ENCODE data around the gene CHFR.

CHFR gene

GRCh38 chr12:132834181-132834711 is 53.2 kb downstream of the CHFR start:
- H3K27ac ChIP-seq (ENCODE audit: low read depth, low read length, poor library complexity, severe bottlenecking): no peak overlapping the region
- H3K9me2 ChIP-seq (ENCODE audit: low read depth, low read length): no peaks in the 10 kb centered on the region
- no peaks in the 10 kb centered on the region for H3K9me3 ChIP-seq (ENCODE audit: low read length)
- no peaks in the 10 kb centered on the region for H3F3A ChIP-seq (ENCODE audit: insufficient read depth, low read length)
- no peak overlapping the region for H2AFZ ChIP-seq (ENCODE audit: low read length)
- peaks cover 26% of the 10 kb centered on the region for H3K36me3 ChIP-seq (ENCODE audit: insufficient read depth, low read length)
- H3K9ac ChIP-seq (ENCODE audit: low read length): no peak overlapping the region
- no peaks in the 10 kb centered on the region for H3K79me2 ChIP-seq (ENCODE audit: insufficient read depth, low read length)
- TF ChIP-seq EZH2 (IDR thresholded peaks at IDR 0.05; ENCODE audit: borderline replicate concordance, low read length) (no peak), CTCF (IDR thresholded peaks at IDR 0.05; ENCODE audit: low read length) (no peak)
- H3K4me3 ChIP-seq (ENCODE audit: low read depth, low read length, poor library complexity, severe bottlenecking): no peak overlapping the region
- no peaks in the 10 kb centered on the region for H4K20me1 ChIP-seq (ENCODE audit: insufficient read depth, low read length)
- no peaks in the 10 kb centered on the region for H3K27me3 ChIP-seq (ENCODE audit: insufficient read depth, low read length)
- H3K4me2 ChIP-seq (ENCODE audit: low read length): no peak overlapping the region
- H3K4me1 ChIP-seq (ENCODE audit: insufficient read depth, low read length, severe bottlenecking): peaks cover 3% of the 10 kb centered on the region

DNA sequence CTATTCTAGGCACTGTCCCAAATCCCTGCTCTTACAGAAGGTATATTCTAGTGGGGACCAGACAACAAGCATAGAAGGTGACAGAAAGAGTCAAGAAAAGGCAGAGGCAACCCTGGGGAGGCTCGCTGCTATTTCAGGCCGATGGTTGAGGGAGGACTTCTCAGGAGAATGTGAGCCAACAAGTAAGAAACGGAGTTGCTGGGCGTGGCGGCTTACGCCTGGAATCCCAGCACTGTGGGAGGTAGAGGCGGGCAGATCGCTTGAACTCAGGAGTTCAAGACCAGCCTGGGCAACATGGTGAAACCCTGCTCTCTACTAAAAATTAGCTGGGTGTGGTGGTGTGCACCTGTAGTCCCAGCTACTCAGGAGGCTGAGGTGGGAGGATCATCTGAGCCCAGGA is 54.1 kb downstream of the CHFR start:
- Histone ChIP-seq H3K36me3 (ENCODE audit: insufficient read depth, low read length) (peaks cover 23% of the 10 kb centered on the region), H3K9me3 (ENCODE audit: low read length) (no peaks in the 10 kb centered on the region), H3K27ac (ENCODE audit: low read depth, low read length, poor library complexity, severe bottlenecking) (no peak overlapping the region), H3F3A (ENCODE audit: insufficient read depth, low read length) (no peaks in the 10 kb centered on the region), H3K4me3 (ENCODE audit: low read depth, low read length, poor library complexity, severe bottlenecking) (no peak overlapping the region), H2AFZ (ENCODE audit: low read length) (no peak overlapping the region), H3K79me2 (ENCODE audit: insufficient read depth, low read length) (peaks cover under 1% of the 10 kb centered on the region; the same call in 1 of the 2 replicates), H3K9ac (ENCODE audit: low read length) (no peak overlapping the region), H3K27me3 (ENCODE audit: insufficient read depth, low read length) (no peaks in the 10 kb centered on the region), H3K4me1 (ENCODE audit: insufficient read depth, low read length, severe bottlenecking) (peaks cover 4% of the 10 kb centered on the region), H3K9me2 (ENCODE audit: low read depth, low read length) (no peaks in the 10 kb centered on the region), H4K20me1 (ENCODE audit: insufficient read depth, low read length) (no peaks in the 10 kb centered on the region), H3K4me2 (ENCODE audit: low read length) (no peak overlapping the region)
- TF ChIP-seq EZH2 (IDR thresholded peaks at IDR 0.05; ENCODE audit: borderline replicate concordance, low read length): no peak

DNA sequence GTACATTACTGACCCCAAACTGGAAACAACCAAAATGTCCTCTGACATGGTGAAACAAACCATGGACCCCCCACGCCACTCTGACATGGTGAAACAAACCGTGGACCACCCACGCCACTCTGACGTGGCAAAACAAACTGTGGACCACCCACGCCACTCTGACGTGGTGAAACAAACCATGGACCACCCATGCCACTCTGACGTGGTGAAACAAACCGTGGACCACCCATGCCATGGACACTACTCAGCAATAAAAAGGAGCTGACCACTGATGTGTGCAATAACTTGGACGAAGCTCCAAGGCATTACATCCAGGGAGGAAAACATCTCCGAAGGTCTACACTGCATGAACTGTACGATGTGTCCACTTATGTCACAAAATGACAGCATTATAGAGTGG is 55.6 kb downstream of the CHFR start:
- TF ChIP-seq EZH2 (IDR thresholded peaks at IDR 0.05; ENCODE audit: borderline replicate concordance, low read length) (no peak), CTCF (IDR thresholded peaks at IDR 0.05; ENCODE audit: low read length) (no peak)
- H3K9ac ChIP-seq (ENCODE audit: low read length): no peak overlapping the region
- no peaks in the 10 kb centered on the region for H3K9me2 ChIP-seq (ENCODE audit: low read depth, low read length)
- H4K20me1 ChIP-seq (ENCODE audit: insufficient read depth, low read length): no peaks in the 10 kb centered on the region
- H3K4me2 ChIP-seq (ENCODE audit: low read length): no peak overlapping the region
- no peak overlapping the region for H3K4me3 ChIP-seq (ENCODE audit: low read depth, low read length, poor library complexity, severe bottlenecking)
- H3K27ac ChIP-seq (ENCODE audit: low read depth, low read length, poor library complexity, severe bottlenecking): no peak overlapping the region
- H3K27me3 ChIP-seq (ENCODE audit: insufficient read depth, low read length): no peaks in the 10 kb centered on the region
- no peaks in the 10 kb centered on the region for H3K9me3 ChIP-seq (ENCODE audit: low read length)
- H3K4me1 ChIP-seq (ENCODE audit: insufficient read depth, low read length, severe bottlenecking): peaks cover 17% of the 10 kb centered on the region
- H2AFZ ChIP-seq (ENCODE audit: low read length): no peak overlapping the region
- no peaks in the 10 kb centered on the region for H3F3A ChIP-seq (ENCODE audit: insufficient read depth, low read length)
- H3K79me2 ChIP-seq (ENCODE audit: insufficient read depth, low read length): peaks cover 16% of the 10 kb centered on the region; the same call in 1 of the 2 replicates
- H3K36me3 ChIP-seq (ENCODE audit: insufficient read depth, low read length): peaks cover 30% of the 10 kb centered on the region
